IMR-90 (cell line): ENCODE data around the gene MYO10. TPM values are rescaled to one million over a fixed set of nuclear protein-coding genes. Genes with fewer than 3 reads are reported as not detected.

Experiments
- ATAC-seq: fragments of 200-7000 bp; cut with Tn5 transposase; 2 replicates; pipeline ENCODE4 v1.9.1; 2020; ENCODE audit warnings: low read depth, mild to moderate bottlenecking, moderate library complexity
- BruUV-seq: library from RNA; stranded (reverse); fragments of 400-500 nt; replicated peaks from 2 replicates; lab custom pipeline; 2021; lab: Mats Ljungman, UMichigan
- CTCF ChIA-PET: fragments of 300-600 bp; formaldehyde crosslinking; extraction: SDS; loops from one replicate; lab custom pipeline; 2021; ENCODE audit warnings: antibody characterized with exemption; lab: Yijun Ruan, JAX
- POLR2A ChIA-PET: fragments of 300-600 bp; sonication (Branson Sonifier 250); formaldehyde crosslinking; loops from one replicate; lab custom pipeline; 2022; ENCODE audit warnings: antibody characterized with exemption; ENCODE audit not compliant: unreplicated experiment; lab: Charles Lee
- DNase-seq: peaks from one replicate; pipeline ENCODE4 v3.0.0; 2013
- H2AFZ ChIP-seq: replicated peaks from 2 replicates; pipeline ENCODE3; 2013; ENCODE audit warnings: low read length, mild to moderate bottlenecking; ENCODE audit not compliant: poor library complexity
- H2AK5ac ChIP-seq: 2 replicates; pipeline ENCODE4 v1.6.1; 2013; ENCODE audit warnings: low read depth, low read length, inconsistent platforms
- H2AK9ac ChIP-seq: replicated peaks from 2 replicates; pipeline ENCODE3; 2013; ENCODE audit warnings: mild to moderate bottlenecking, low read depth, low read length, moderate library complexity; ENCODE audit not compliant: poor library complexity
- H2BK120ac ChIP-seq: 2 replicates; pipeline ENCODE4 v1.6.1; 2013; ENCODE audit warnings: low read depth, low read length, inconsistent platforms
- H2BK15ac ChIP-seq: 3 replicates; pipeline ENCODE4 v1.6.1; 2013; ENCODE audit warnings: low read depth, low read length, inconsistent platforms
- H2BK20ac ChIP-seq: 2 replicates; pipeline ENCODE4 v1.6.1; 2013; ENCODE audit warnings: low read depth, mild to moderate bottlenecking, inconsistent platforms, low read length, moderate library complexity
- H2BK5ac ChIP-seq: 2 replicates; pipeline ENCODE4 v1.6.1; 2013; ENCODE audit warnings: mild to moderate bottlenecking, low read depth, low read length, inconsistent platforms; ENCODE audit not compliant: poor library complexity, severe bottlenecking
- H3K14ac ChIP-seq: replicated peaks from 2 replicates; pipeline ENCODE4 v1.6.1; 2013; ENCODE audit warnings: low read depth, low read length, inconsistent platforms
- H3K18ac ChIP-seq: 2 replicates; pipeline ENCODE4 v1.6.1; 2013; ENCODE audit warnings: low read depth, low read length, control low read depth
- H3K23ac ChIP-seq: 2 replicates; pipeline ENCODE4 v1.6.1; 2013; ENCODE audit warnings: low read depth, low read length, inconsistent platforms
- H3K27ac ChIP-seq: 2 replicates; pipeline ENCODE4 v1.5.1; 2013; ENCODE audit warnings: mild to moderate bottlenecking, control low read depth, low read length; ENCODE audit not compliant: insufficient read depth
- H3K27me3 ChIP-seq: 2 replicates; pipeline ENCODE4 v1.6.1; 2013; ENCODE audit warnings: low read length; ENCODE audit not compliant: control insufficient read depth, insufficient read depth
- H3K36me3 ChIP-seq: 2 replicates; pipeline ENCODE4 v1.6.1; 2013; ENCODE audit warnings: low read length, mixed read lengths; ENCODE audit not compliant: control insufficient read depth, insufficient read depth
- H3K4ac ChIP-seq: 2 replicates; pipeline ENCODE4 v1.6.1; 2013; ENCODE audit warnings: low read depth, low read length, inconsistent platforms
- H3K4me1 ChIP-seq: 2 replicates; pipeline ENCODE4 v1.6.1; 2013; ENCODE audit warnings: low read length, mixed read lengths; ENCODE audit not compliant: control insufficient read depth, insufficient read depth
- H3K4me2 ChIP-seq: 2 replicates; pipeline ENCODE4 v1.6.1; 2013; ENCODE audit warnings: low read depth, mild to moderate bottlenecking, control low read depth, low read length, moderate library complexity
- H3K4me3 ChIP-seq: 2 replicates; pipeline ENCODE4 v1.5.1; 2013; ENCODE audit warnings: low read depth, mild to moderate bottlenecking, control low read depth, low read length, moderate library complexity; ENCODE audit not compliant: insufficient read depth
- H3K56ac ChIP-seq: 2 replicates; pipeline ENCODE4 v1.6.1; 2013; ENCODE audit warnings: low read length, inconsistent platforms; ENCODE audit not compliant: insufficient read depth; ENCODE audit errors: extremely low read depth
- H3K79me1 ChIP-seq, 2 experiments: 2 replicates each; pipeline ENCODE4 v1.6.1; 2013; ENCODE audit warnings: low read length in 2 of 2, inconsistent platforms in 1 of 2, low read depth in 1 of 2
- H3K9ac ChIP-seq: 2 replicates; pipeline ENCODE4 v1.6.1; 2013; ENCODE audit warnings: low read depth, low read length, control low read depth
- H3K9me1 ChIP-seq: 2 replicates; pipeline ENCODE4 v1.6.1; 2013; ENCODE audit warnings: low read length, inconsistent platforms; ENCODE audit not compliant: insufficient read depth
- H3K9me3 ChIP-seq: 2 replicates; pipeline ENCODE4 v1.6.1; 2013; ENCODE audit warnings: low read length; ENCODE audit not compliant: control insufficient read depth, insufficient read depth
- H4K20me1 ChIP-seq: 2 replicates; pipeline ENCODE4 v1.6.1; 2013; ENCODE audit warnings: low read length, inconsistent platforms; ENCODE audit not compliant: insufficient read depth
- H4K5ac ChIP-seq: 2 replicates; pipeline ENCODE4 v1.6.1; 2013; ENCODE audit warnings: mild to moderate bottlenecking, low read depth, low read length, control low read depth
- H4K8ac ChIP-seq, 2 experiments: 2 replicates each; pipeline ENCODE4 v1.6.1; 2013; ENCODE audit warnings: low read depth in 2 of 2, low read length in 2 of 2, control low read depth in 1 of 2, inconsistent platforms in 1 of 2
- H4K91ac ChIP-seq: 2 replicates; pipeline ENCODE4 v1.6.1; 2013; ENCODE audit warnings: low read depth, low read length, inconsistent platforms; ENCODE audit not compliant: insufficient read depth
- CHD1 ChIP-seq: IDR thresholded peaks from 2 replicates; pipeline ENCODE4 v1.6.1; 2012; ENCODE audit warnings: low read depth, low read length, improper control_type of control experiment
- FOS ChIP-seq: fragments of 150-350 bp; IDR thresholded peaks from 2 replicates; pipeline ENCODE4 v1.6.1; 2016; ENCODE audit warnings: low read depth, low read length
- MXI1 ChIP-seq: IDR thresholded peaks from 2 replicates; pipeline ENCODE4 v1.6.1; 2012; ENCODE audit warnings: low read depth, mild to moderate bottlenecking, low read length, moderate library complexity, borderline replicate concordance
- RAD21 ChIP-seq: IDR thresholded peaks from 2 replicates; pipeline ENCODE4 v1.6.1; 2012; ENCODE audit warnings: low read length, improper control_type of control experiment
- WGBS, 2 experiments: methylation state at CpG; one replicate each; pipeline versions ENCODE4 v1.1.5 to v1.1.7; 2013; ENCODE audit warnings: missing lambda C conversion rate in 2 of 2; ENCODE audit not compliant: insufficient read length in 1 of 2; ENCODE audit errors: extremely low coverage in 2 of 2; 5-methylcytosine and 5-hydroxymethylcytosine counted together
- dilution Hi-C: fragments of 300-500 bp; cut with HindIII; formaldehyde crosslinking; loops from one replicate; pipeline ENCODE4 v1.14.3; 2018; ENCODE audit warnings: low sequenced_read_pairs; ENCODE audit not compliant: unreplicated experiment
- in situ Hi-C: fragments of 300-500 bp; cut with MboI; formaldehyde crosslinking; loops from 3 replicates; pipeline ENCODE4 v1.14.3; 2019; ENCODE audit warnings: low sequenced_read_pairs, inconsistent platforms, mixed read lengths
- intact Hi-C: fragments of 100-400 bp; cut with micrococcal nuclease; formaldehyde crosslinking; loops from 2 replicates; pipeline ENCODE4 v1.10.0; 2022
- polyA plus RNA-seq, 3 experiments: library from polyadenylated mRNA; depleted of rRNA; stranded (reverse); fragments of >200 nt; gene quantifications; 2 replicates each; pipeline ENCODE4 v1.2.3, GENCODE V29; 2012; ENCODE audit warnings: low replicate concordance in 1 of 3
- total RNA-seq: library from RNA; depleted of rRNA; stranded (reverse); fragments of >200 nt; gene quantifications from 2 replicates; pipeline ENCODE4 v1.2.3, GENCODE V29; 2012

MYO10 gene
- total and polyA plus RNA-seq, 2 of the 4 experiments (the other 2 are of a cell fraction), result 39.9 to 115 TPM

- H3K27me3 ChIP-seq, result no peaks in the 10 kb centered on the region
- DNase-seq (no peak), ATAC-seq (peak; percentile 3)
- H2AK5ac ChIP-seq, result peak overlapping the region; percentile 77; the same call in 1 of the 2 replicates
- peak overlapping the region; percentile 94 for H2AK9ac ChIP-seq
- H3K4me3 ChIP-seq, result peak overlapping the region; percentile 85
- H3K9me1 ChIP-seq, result peaks cover 19% of the 10 kb centered on the region
- peak overlapping the region; percentile 83 for H2BK120ac ChIP-seq
- peak overlapping the region; percentile 95 for H3K18ac ChIP-seq
- H4K5ac ChIP-seq, result peak overlapping the region; percentile 79
- H2AFZ ChIP-seq, result peak overlapping the region; percentile 89
- dilution Hi-C loops, result no loop called here
- TF ChIP-seq CHD1 (peak; percentile 79; the same call in 1 of the 2 replicates), RAD21 (0 out of 2 replicates have a peak, but pooled peaks have one; percentile 1), FOS (no peak), MXI1 (0 out of 2 replicates have a peak, but pooled peaks have one; percentile 7)
- H3K23ac ChIP-seq, result peak overlapping the region; percentile 93
- no peaks in the 10 kb centered on the region for H3K9me3 ChIP-seq
- peaks cover 52% of the 10 kb centered on the region for H4K20me1 ChIP-seq
- whole genome bisulfite sequencing, 2 experiments, result 0% methylated on average over 59 of the region's 85 CpGs; no CpG with 5 or more reads in 1 of the 2 experiments
- intact Hi-C loops, result loop anchor here (1.0 to 5.0 kb wide), 4 partner anchors 65 to 250 kb away; no protein-coding TSS in a partner anchor
- H2BK5ac ChIP-seq, result peak overlapping the region; percentile 84
- H4K91ac ChIP-seq, result peak overlapping the region; percentile 76
- no TSS peak for BruUV-seq
- peak overlapping the region; percentile 83 for H3K14ac ChIP-seq
- peak overlapping the region; percentile 43; the same call in 1 of the 3 replicates for H2BK15ac ChIP-seq
- H3K4ac ChIP-seq, result peak overlapping the region; percentile 88
- H3K4me1 ChIP-seq, result peaks cover 10% of the 10 kb centered on the region
- ChIA-PET POLR2A (no interaction called here), CTCF (interaction anchor here (1.2 to 3.4 kb wide), 3 partner anchors 197 to 255 kb away, joined by 5 to 19 read pairs (median 8); no protein-coding TSS in a partner anchor)
- H3K9ac ChIP-seq, result peak overlapping the region; percentile 98
- peak overlapping the region; percentile 99 for H3K27ac ChIP-seq
- H4K8ac ChIP-seq, result peak overlapping the region; percentile 25 to 78; a peak in 3 of 4 replicates
- H3K56ac ChIP-seq, result peak overlapping the region; percentile 95
- peak overlapping the region; percentile 64 for H3K4me2 ChIP-seq
- H2BK20ac ChIP-seq, result peak overlapping the region; percentile 28
- peaks cover 2% of the 10 kb centered on the region; the same call in 1 of the 2 replicates for H3K36me3 ChIP-seq
- in situ Hi-C loops, result no loop called here
- H3K79me1 ChIP-seq, result peaks cover 0 to 34% of the 10 kb centered on the region in 2 experiments; a peak in 3 of 4 replicates
Measured at GRCh38 chr5:16935231-16936149, 598 bp downstream of the MYO10 start.
